Measurements from ENCODE around the gene NTN1.

The NTN1 gene

DNA sequence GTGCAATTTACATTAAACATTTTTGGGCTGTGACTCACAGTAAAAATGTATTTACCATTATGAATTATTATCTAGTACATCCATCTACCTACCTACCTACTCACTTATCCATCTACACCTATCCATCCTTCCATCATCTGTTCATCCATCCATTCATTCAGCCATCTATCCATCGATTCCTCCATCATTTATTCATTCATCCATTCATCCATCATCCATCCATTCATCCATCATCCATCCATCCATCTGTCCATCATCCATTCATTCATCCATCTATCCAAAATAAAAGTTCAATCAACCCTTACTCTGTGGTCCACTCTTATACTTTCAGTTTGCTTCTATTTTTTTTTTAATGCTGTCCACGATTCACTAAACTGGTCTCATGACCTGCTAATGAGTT, 118.4 kb downstream of the NTN1 start:
- no peaks in the 10 kb centered on the region for H3K27me3 ChIP-seq (ENCODE audit: low read depth, low read length)
- peaks cover 19% of the 10 kb centered on the region for H3K4me1 ChIP-seq (ENCODE audit: low read length)
- no peaks in the 10 kb centered on the region for H3K9me3 ChIP-seq (ENCODE audit: insufficient read depth, low read length)
- H3K9ac ChIP-seq (ENCODE audit: low read length), result no peak overlapping the region
- TF ChIP-seq EZH2phosphoT487 (IDR thresholded peaks at IDR 0.05; ENCODE audit: low read depth), result no peak
- TF ChIP-seq, protein P1, sequence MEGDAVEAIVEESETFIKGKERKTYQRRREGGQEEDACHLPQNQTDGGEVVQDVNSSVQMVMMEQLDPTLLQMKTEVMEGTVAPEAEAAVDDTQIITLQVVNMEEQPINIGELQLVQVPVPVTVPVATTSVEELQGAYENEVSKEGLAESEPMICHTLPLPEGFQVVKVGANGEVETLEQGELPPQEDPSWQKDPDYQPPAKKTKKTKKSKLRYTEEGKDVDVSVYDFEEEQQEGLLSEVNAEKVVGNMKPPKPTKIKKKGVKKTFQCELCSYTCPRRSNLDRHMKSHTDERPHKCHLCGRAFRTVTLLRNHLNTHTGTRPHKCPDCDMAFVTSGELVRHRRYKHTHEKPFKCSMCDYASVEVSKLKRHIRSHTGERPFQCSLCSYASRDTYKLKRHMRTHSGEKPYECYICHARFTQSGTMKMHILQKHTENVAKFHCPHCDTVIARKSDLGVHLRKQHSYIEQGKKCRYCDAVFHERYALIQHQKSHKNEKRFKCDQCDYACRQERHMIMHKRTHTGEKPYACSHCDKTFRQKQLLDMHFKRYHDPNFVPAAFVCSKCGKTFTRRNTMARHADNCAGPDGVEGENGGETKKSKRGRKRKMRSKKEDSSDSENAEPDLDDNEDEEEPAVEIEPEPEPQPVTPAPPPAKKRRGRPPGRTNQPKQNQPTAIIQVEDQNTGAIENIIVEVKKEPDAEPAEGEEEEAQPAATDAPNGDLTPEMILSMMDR (IDR thresholded peaks at IDR 0.05; ENCODE audit: low read depth, low read length), result no peak
- H2AFZ ChIP-seq (ENCODE audit: low read depth, low read length), result no peak overlapping the region
- no peaks in the 10 kb centered on the region for H4K20me1 ChIP-seq (ENCODE audit: insufficient read depth, low read length)
- H3K79me2 ChIP-seq (ENCODE audit: low read length), result no peaks in the 10 kb centered on the region
- no peak overlapping the region for H3K27ac ChIP-seq (ENCODE audit: low read length)
- H3K4me3 ChIP-seq (ENCODE audit: low read length), result no peak overlapping the region
- H3K4me2 ChIP-seq (ENCODE audit: low read length), result no peak overlapping the region
- no peaks in the 10 kb centered on the region for H3K36me3 ChIP-seq (replicated peaks; ENCODE audit: low read depth, low read length)

DNA sequence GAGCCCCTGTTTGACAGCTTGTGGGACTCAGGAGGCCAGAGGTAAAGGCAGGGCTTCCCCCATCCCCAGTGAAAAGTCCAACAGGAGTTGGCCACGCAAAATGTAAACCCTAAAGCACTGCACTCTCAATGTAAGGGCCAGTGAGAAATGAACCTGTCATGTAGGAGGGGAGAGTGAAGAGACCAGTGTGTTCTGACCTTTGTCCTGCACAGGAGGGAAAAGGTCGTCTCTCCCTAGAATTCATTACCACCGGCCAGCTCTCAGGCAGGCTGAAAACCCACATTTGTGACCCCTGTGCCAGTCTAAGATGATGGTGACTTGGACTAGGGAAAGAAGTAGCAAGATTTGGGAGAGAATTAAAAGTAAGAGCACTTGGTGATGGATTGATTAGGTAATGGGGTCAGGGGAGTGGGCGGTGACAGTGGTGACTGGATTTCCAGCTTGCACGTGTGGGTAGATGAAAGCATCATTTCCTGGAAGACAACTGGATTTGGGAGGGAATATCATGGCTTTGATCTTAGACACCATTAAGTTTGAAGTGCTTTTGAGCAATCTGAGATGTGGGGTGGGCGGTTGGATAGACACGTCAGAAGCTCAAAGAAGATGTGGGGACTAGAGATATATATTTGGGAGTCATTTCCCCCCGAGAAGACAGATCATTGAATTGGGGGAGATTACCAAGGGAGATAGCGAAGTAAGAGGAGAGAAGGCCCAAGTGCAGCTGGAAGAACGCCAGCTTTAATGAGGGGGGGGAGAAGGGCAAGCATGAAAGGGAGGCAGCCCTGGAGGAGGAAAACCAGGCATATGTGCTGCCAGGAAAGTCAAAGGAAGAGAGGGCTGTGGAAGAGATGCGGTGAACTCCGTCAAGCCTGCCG, 119.5 kb downstream of the NTN1 start:
- Histone ChIP-seq H3K79me2 (ENCODE audit: low read length) (no peaks in the 10 kb centered on the region), H3K9ac (ENCODE audit: low read length) (no peak overlapping the region), H3K27me3 (ENCODE audit: low read depth, low read length) (no peaks in the 10 kb centered on the region), H3K4me2 (ENCODE audit: low read length) (no peak overlapping the region), H3K4me3 (ENCODE audit: low read length) (no peak overlapping the region), H3K4me1 (ENCODE audit: low read length) (peaks cover 19% of the 10 kb centered on the region), H2AFZ (ENCODE audit: low read depth, low read length) (no peak overlapping the region), H3K27ac (ENCODE audit: low read length) (no peak overlapping the region), H3K9me3 (ENCODE audit: insufficient read depth, low read length) (no peaks in the 10 kb centered on the region), H4K20me1 (ENCODE audit: insufficient read depth, low read length) (no peaks in the 10 kb centered on the region), H3K36me3 (replicated peaks; ENCODE audit: low read depth, low read length) (no peaks in the 10 kb centered on the region)
- TF ChIP-seq EZH2phosphoT487 (IDR thresholded peaks at IDR 0.05; ENCODE audit: low read depth), result no peak
- TF ChIP-seq, protein P1 (IDR thresholded peaks at IDR 0.05; ENCODE audit: low read depth, low read length), result no peak

DNA sequence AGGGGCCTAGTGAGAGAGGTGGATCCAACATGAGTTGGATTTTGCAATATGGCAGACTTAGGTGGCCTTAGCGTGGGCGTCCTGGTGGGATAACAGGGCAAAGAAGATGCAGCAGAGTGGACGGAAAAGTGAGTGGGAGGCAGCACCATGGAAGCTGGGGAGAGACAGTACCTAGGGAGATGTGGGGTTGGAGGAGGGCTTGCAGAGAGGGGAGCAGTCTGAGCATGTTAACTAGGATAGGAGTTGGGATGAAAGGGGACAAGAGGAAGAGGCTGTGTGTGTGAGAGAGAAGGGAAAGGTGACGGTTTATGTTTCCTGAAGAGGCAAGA, 120.1 kb downstream of the NTN1 start:
- Histone ChIP-seq H3K9me3 (ENCODE audit: insufficient read depth, low read length) (no peaks in the 10 kb centered on the region), H3K27ac (ENCODE audit: low read length) (no peak overlapping the region), H3K36me3 (replicated peaks; ENCODE audit: low read depth, low read length) (no peaks in the 10 kb centered on the region), H3K79me2 (ENCODE audit: low read length) (no peaks in the 10 kb centered on the region), H3K4me1 (ENCODE audit: low read length) (peaks cover 19% of the 10 kb centered on the region), H3K9ac (ENCODE audit: low read length) (no peak overlapping the region), H3K4me3 (ENCODE audit: low read length) (no peak overlapping the region), H4K20me1 (ENCODE audit: insufficient read depth, low read length) (no peaks in the 10 kb centered on the region), H3K4me2 (ENCODE audit: low read length) (no peak overlapping the region), H3K27me3 (ENCODE audit: low read depth, low read length) (no peaks in the 10 kb centered on the region), H2AFZ (ENCODE audit: low read depth, low read length) (no peak overlapping the region)
- no peak for TF ChIP-seq EZH2phosphoT487 (IDR thresholded peaks at IDR 0.05; ENCODE audit: low read depth)
- TF ChIP-seq, protein P1 (IDR thresholded peaks at IDR 0.05; ENCODE audit: low read depth, low read length), result no peak

DNA sequence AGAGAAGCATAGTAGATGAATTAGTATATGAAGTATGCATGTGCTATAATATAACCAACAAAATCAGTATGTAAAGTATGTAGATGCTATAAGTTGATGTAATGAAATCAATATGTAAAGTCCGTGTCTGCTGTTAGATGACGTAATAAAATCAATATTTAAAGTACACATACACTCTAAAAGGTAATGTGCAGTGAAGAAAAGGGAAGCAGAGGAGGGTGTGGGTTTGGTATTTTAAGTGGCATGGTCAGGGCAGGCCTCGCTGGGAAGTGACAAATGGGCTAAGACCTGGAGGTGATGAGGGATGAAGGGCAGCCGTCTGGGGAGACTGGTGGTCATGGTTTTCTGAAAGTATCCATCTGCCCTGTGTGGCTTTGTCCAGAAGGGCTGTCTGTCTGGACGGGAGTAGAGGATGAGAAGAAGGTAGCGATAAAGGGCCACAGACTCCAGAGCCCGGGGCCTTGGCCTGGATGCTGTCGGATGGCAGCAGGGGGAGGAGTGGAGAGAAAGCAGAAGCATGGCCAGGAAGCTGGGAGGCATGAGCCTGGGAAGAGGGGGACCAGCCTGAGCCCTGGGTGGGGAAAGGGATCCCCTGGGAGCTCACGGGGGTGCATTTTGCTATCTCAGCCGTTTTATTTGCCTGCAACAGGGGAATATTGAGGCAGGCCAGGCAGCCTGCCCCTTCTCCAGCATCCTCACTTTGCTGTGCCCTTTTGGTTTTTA, 121.6 kb downstream of the NTN1 start:
- H3K4me3 ChIP-seq (ENCODE audit: low read length), result no peak overlapping the region
- no peaks in the 10 kb centered on the region for H3K27me3 ChIP-seq (ENCODE audit: low read depth, low read length)
- no peaks in the 10 kb centered on the region for H3K9me3 ChIP-seq (ENCODE audit: insufficient read depth, low read length)
- H2AFZ ChIP-seq (ENCODE audit: low read depth, low read length), result no peak overlapping the region
- no peak overlapping the region for H3K4me2 ChIP-seq (ENCODE audit: low read length)
- no peaks in the 10 kb centered on the region for H4K20me1 ChIP-seq (ENCODE audit: insufficient read depth, low read length)
- H3K36me3 ChIP-seq (replicated peaks; ENCODE audit: low read depth, low read length), result no peaks in the 10 kb centered on the region
- TF ChIP-seq, protein P1 (IDR thresholded peaks at IDR 0.05; ENCODE audit: low read depth, low read length), result no peak
- TF ChIP-seq EZH2phosphoT487 (IDR thresholded peaks at IDR 0.05; ENCODE audit: low read depth), result no peak
- H3K4me1 ChIP-seq (ENCODE audit: low read length), result peaks cover 9% of the 10 kb centered on the region
- H3K79me2 ChIP-seq (ENCODE audit: low read length), result no peaks in the 10 kb centered on the region
- H3K9ac ChIP-seq (ENCODE audit: low read length), result no peak overlapping the region
- no peak overlapping the region for H3K27ac ChIP-seq (ENCODE audit: low read length)

Measured in OCI-LY3 (cell line).